ENCODE data around the gene SP140L. TPM values are rescaled to one million over a fixed set of nuclear protein-coding genes. Genes with fewer than 3 reads are reported as not detected.

Gene SP140L
- total and polyA plus RNA-seq, 10 of the 15 experiments (the other 5 are each of a cell fraction or from before 2014, with no cell fraction given) = 4.7 to 28.6 (median 15.0) TPM

- no peak for TF ChIP-seq CREM (IDR thresholded peaks at IDR 0.05; ENCODE audit: low read depth)
- TF ChIP-seq NBN (IDR thresholded peaks at IDR 0.05) = no peak
- 0 out of 4 replicates have a peak, but pooled peaks of 1 of the 2 experiments have one; percentile 44 for TF ChIP-seq BHLHE40 (IDR thresholded peaks at IDR 0.05; ENCODE audit: borderline replicate concordance in 1 of 2, low read depth in 2 of 2, low read length in 1 of 2)
- no peak for TF ChIP-seq BCL3 (IDR thresholded peaks at IDR 0.05; ENCODE audit: borderline replicate concordance, insufficient read depth, low read depth, low read length, poor library complexity, severe bottlenecking)
- TF ChIP-seq ZNF274 (IDR thresholded peaks at IDR 0.05; ENCODE audit: insufficient read depth, insufficient read length) = no peak
- TF ChIP-seq SKIL (IDR thresholded peaks at IDR 0.05; ENCODE audit: low read depth, poor library complexity, severe bottlenecking) = no peak
- TF ChIP-seq SMAD1 (IDR thresholded peaks at IDR 0.05; ENCODE audit: low read depth, partially characterized antibody) = no peak
- no peak for TF ChIP-seq CEBPB (IDR thresholded peaks at IDR 0.05; ENCODE audit: borderline replicate concordance in 1 of 2, low read depth in 2 of 2, low read length in 2 of 2)
- no peak for TF ChIP-seq MTA3 (IDR thresholded peaks at IDR 0.05; ENCODE audit: borderline replicate concordance, low read length)
- TF ChIP-seq STAT3 (IDR thresholded peaks at IDR 0.05; ENCODE audit: low read depth, low read length) = no peak
- no peak for TF ChIP-seq NFYA (IDR thresholded peaks at IDR 0.05; ENCODE audit: borderline replicate concordance, low read depth, low read length)
- peak; percentile 73; the same call in 1 of the 2 replicates for TF ChIP-seq LARP7 (IDR thresholded peaks at IDR 0.05)
- no peak for TF ChIP-seq CHD1 (IDR thresholded peaks at IDR 0.05; ENCODE audit: low read depth, low read length)
- TF ChIP-seq KAT2A (conservative IDR thresholded peaks at IDR 0.05; ENCODE audit: control insufficient read depth, low read depth, low read length) = no peak
- TF ChIP-seq RELA (IDR thresholded peaks at IDR 0.05; ENCODE audit: borderline replicate concordance, partially characterized antibody) = no peak
- TF ChIP-seq IRF5 (IDR thresholded peaks at IDR 0.05; ENCODE audit: borderline replicate concordance) = no peak
- no peak for TF ChIP-seq MAX (IDR thresholded peaks at IDR 0.05; ENCODE audit: low read depth, low read length)
- TF ChIP-seq, protein P1, sequence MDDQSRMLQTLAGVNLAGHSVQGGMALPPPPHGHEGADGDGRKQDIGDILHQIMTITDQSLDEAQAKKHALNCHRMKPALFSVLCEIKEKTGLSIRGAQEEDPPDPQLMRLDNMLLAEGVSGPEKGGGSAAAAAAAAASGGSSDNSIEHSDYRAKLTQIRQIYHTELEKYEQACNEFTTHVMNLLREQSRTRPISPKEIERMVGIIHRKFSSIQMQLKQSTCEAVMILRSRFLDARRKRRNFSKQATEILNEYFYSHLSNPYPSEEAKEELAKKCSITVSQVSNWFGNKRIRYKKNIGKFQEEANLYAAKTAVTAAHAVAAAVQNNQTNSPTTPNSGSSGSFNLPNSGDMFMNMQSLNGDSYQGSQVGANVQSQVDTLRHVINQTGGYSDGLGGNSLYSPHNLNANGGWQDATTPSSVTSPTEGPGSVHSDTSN (IDR thresholded peaks at IDR 0.05; ENCODE audit: insufficient replicate concordance, low read depth, low read length) = no peak
These were observed 84.8 kb downstream of the SP140L start (continued) for GRCh38 chr2:230411570-230412370.

Measured in GM12878 (cell line).